ENCODE results near the gene MUC6. TPM values are rescaled to one million over a fixed set of nuclear protein-coding genes. Genes with fewer than 3 reads are reported as not detected.

MUC6 gene
- total and polyA plus RNA-seq, 2 of the 8 experiments (the other 6 are each of a cell fraction or from before 2014, with no cell fraction given) = not detected

DNA sequence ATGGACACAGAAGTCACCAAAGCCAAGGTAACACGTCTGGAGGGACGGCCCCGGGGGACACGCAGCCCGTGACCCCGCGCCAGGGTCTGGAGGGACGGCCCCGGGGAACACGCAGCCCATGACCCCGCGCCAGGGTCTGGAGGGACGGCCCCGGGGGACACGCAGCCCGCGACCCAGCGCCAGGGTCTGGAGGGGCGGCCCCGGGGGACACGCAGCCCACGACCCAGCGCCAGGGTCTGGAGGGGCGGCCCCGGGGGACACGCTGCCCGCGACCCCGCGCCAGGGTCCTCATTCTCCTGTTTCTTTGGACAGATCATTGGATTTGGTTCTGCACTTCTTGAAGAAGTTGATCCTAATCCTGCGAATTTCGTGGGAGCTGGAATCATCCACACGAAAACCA, 27.1 kb downstream of the MUC6 start:
- Histone ChIP-seq H2AK5ac (ENCODE audit: low read depth, low read length) (no peak overlapping the region), H4K5ac (ENCODE audit: insufficient read length, low read depth, low read length) (no peak overlapping the region), H3K23me2 (ENCODE audit: low read depth, low read length) (no peaks in the 10 kb centered on the region), H2BK15ac (ENCODE audit: low read length) (no peak overlapping the region), H3K18ac (ENCODE audit: extremely low read depth, low read length) (no peak overlapping the region), H2AFZ (ENCODE audit: low read length) (no peak overlapping the region), H3K56ac (replicated peaks; ENCODE audit: insufficient read length, low read depth, low read length) (no peak overlapping the region), H3K23ac (ENCODE audit: insufficient read length) (no peak overlapping the region), H3K4me2 (ENCODE audit: insufficient read depth in 1 of 2, low read depth in 2 of 2, low read length in 2 of 2) (no peak overlapping the region), H2BK20ac (ENCODE audit: low read length) (no peak overlapping the region), H4K91ac (replicated peaks; ENCODE audit: insufficient read length, low read length) (no peak overlapping the region), H3K4me1 (replicated peaks in 1 of 4; ENCODE audit: control insufficient read depth in 3 of 4, insufficient read depth in 4 of 4, low read length in 3 of 4) (no peaks in the 10 kb centered on the region), H4K20me1 (replicated peaks in 1 of 2; ENCODE audit: control insufficient read depth in 1 of 2, insufficient read depth in 2 of 2, low read length in 2 of 2) (peaks cover 3 to 11% of the 10 kb centered on the region in 2 experiments), H3K14ac (ENCODE audit: insufficient read length) (no peak overlapping the region), H3K9me3 (ENCODE audit: insufficient read depth in 2 of 2, low read depth in 1 of 2, low read length in 1 of 2) (no peaks in the 10 kb centered on the region), H3K79me2 (ENCODE audit: control insufficient read depth in 1 of 2, insufficient read depth in 2 of 2, low read length in 2 of 2) (no peaks in the 10 kb centered on the region), H3K27ac (ENCODE audit: low read depth, low read length) (no peak overlapping the region; the same call in 1 of the 2 replicates), H2BK5ac (ENCODE audit: low read depth, low read length) (no peak overlapping the region), H3K9ac (replicated peaks in 1 of 4; ENCODE audit: extremely low read depth in 1 of 4, low read depth in 3 of 4, low read length in 3 of 4) (no peak overlapping the region), H2BK12ac (ENCODE audit: low read depth, low read length) (no peak overlapping the region), H3K79me1 (ENCODE audit: low read depth, low read length) (peaks cover 2% of the 10 kb centered on the region; the same call in 1 of the 2 replicates), H4K8ac (ENCODE audit: extremely low read depth, insufficient read depth, low read length) (no peak overlapping the region), H2BK120ac (replicated peaks; ENCODE audit: low read depth, low read length) (no peak overlapping the region), H3K27me3 (replicated peaks in 1 of 4; ENCODE audit: control insufficient read depth in 3 of 4, extremely low read depth in 1 of 4, insufficient read depth in 3 of 4, low read length in 3 of 4) (no peaks in the 10 kb centered on the region), H3K4me3 (ENCODE audit: extremely low read depth in 1 of 4, insufficient read depth in 2 of 4, low read depth in 3 of 4, low read length in 4 of 4) (no peak overlapping the region), H3K36me3 (ENCODE audit: control insufficient read depth in 2 of 4, insufficient read depth in 4 of 4, low read length in 3 of 4) (peaks cover 18 to 37% (median 29%) of the 10 kb centered on the region in 4 experiments), H3K4ac (replicated peaks; ENCODE audit: insufficient read length, low read depth, low read length) (no peak overlapping the region)
- POLR2A ChIA-PET (ENCODE audit: partially characterized antibody) = interaction anchor here (1.4 kb wide), 1 partner anchor 20 kb away, joined by 3 read pairs; no protein-coding TSS in a partner anchor
- CTCF ChIA-PET (ENCODE audit: partially characterized antibody) = interaction anchor here (0.6 to 1.5 kb wide), 4 partner anchors 26 to 1343 kb away, joined by 3 to 4 read pairs (median 3); no protein-coding TSS in a partner anchor
- no peak for FAIRE-seq
- 89% methylated on average over 18 of the region's 33 CpGs; no CpG with 5 or more reads in 1 of the 2 experiments for WGBS, 2 experiments (ENCODE audit: extremely low coverage in 1 of 2, insufficient coverage in 1 of 2, insufficient read length in 1 of 2, insufficient replicate concordance in 2 of 2, low coverage in 1 of 2, low lambda C conversion rate in 2 of 2, missing lambda C conversion rate in 1 of 2)
- DNase-seq (ENCODE audit: low read depth in 1 of 2, low spot score in 2 of 2) = no peak
- TF ChIP-seq SP2 (IDR thresholded peaks at IDR 0.05; ENCODE audit: low read length) = no peak
- no peak for TF ChIP-seq CTBP2 (IDR thresholded peaks at IDR 0.05; ENCODE audit: borderline replicate concordance, insufficient read depth, insufficient read length, low read length)
- no peak for TF ChIP-seq EZH2 (IDR thresholded peaks at IDR 0.05; ENCODE audit: low read depth, low read length, severe bottlenecking)
- TF ChIP-seq TAF1 (IDR thresholded peaks at IDR 0.05; ENCODE audit: low read depth, low read length) = no peak

All from H1 (cell line).